Activated CD8-positive, alpha-beta memory T cell treated with anti-CD3 and anti-CD28 coated beads, Interleukin-2, amount 50 U/mL, for 1 hour (primary cell): ENCODE results near the gene PPP1R9A.

ENCODE experiments used
- DNase-seq: peaks from one replicate; pipeline ENCODE4 v3.0.0-alpha.2; 2020; ENCODE audit errors: extremely low read depth

The PPP1R9A gene

GRCh38 chr7:95262875-95263274 is 355.5 kb downstream of the PPP1R9A start:
- DNase-seq: no peak

DNA sequence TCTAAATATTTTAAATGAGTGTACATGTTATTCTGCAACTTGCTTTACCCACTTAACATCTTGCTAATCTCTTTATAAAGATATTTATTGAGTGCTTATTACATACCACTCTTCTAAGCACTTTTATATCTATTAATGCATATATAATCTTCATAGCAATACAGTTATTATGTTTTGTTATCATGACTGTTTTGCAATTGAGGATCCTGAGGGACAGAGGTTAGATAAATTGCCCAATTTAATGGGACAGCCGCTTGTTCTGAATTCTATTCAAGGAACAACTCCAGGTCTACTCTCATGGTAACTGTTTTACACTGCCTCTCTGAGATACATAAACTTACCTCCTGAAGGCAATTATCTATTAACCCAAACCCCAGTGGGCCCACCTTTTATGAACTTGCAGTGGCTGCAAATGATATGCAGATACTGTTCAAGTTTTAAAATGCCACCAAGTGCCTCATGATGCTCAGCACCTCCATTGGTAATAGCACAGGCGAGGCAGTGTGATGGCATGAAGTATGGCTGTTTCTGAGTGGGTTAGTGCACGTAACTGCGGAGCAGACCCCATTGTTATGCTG is 356.5 kb downstream of the PPP1R9A start:
- DNase-seq: no peak

DNA sequence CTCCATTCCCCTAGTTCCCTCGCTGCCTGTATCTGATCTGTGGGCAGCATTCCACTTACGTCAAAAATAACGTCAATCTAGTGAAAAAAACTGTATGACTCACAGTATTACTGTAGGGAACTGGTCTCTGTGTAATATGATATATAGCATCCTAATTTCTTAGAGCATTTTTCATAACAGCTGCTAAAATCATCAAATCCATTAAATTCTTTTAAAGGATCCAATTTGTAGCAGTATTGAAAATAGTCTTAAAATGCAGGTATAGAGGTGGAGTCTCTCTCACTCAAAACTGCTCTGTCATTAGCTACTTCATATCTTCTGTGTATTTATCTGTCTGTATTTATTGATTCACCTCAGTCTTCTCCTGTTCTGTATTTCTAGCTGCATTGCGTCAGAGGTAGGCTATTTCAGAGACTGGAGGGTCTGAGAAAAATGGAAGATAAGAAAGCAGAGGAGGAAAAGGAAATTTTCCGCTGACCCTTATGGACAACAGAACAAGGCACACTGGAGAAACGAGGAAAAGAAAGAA is 357.0 kb downstream of the PPP1R9A start:
- DNase-seq: no peak

GRCh38 chr7:95265634-95266033 is 358.2 kb downstream of the PPP1R9A start:
- DNase-seq: no peak

- no peak for DNase-seq
These were observed 360.4 kb downstream of the PPP1R9A start for GRCh38 chr7:95267754-95268153.

DNA sequence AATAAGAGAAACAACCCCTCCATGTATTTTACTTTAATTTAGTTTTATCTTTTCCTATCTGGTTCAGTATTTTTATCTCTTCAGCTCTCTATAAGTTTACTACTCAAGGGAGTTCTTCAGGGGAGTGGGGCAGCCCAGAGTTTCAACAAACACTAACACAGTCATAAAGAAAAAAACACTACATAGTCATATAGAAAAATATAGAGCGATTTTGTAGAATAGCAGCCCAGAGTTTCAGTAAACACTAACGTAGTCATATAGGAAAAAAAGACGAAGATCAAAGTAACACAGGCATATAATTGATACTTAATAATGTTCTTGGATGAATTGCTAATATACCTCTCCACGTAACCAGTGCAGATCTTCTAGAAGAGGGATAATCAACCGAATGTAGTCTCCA is 362.2 kb downstream of the PPP1R9A start:
- DNase-seq: no peak

DNA sequence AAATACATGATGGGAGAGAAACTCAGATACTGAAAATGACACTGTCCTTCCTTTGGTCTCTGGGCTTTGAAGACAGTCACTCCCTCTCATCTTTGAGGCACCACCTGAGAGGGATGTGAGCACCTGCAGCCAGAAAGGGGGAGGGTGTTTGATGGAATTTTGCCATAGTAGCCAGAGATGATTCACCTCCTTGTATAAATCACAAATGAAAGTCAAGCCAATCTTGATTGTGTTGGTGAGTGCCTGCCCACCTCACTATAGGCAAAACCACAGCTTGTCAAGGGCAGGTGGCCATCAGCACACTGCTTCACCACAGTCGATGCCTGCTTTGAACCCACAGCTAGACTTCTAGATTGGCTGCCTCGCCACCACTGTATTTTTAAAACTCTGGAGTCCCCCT is 368.7 kb downstream of the PPP1R9A start:
- no peak for DNase-seq

GRCh38 chr7:95279417-95279816 is 372.0 kb downstream of the PPP1R9A start:
- DNase-seq: no peak

DNA sequence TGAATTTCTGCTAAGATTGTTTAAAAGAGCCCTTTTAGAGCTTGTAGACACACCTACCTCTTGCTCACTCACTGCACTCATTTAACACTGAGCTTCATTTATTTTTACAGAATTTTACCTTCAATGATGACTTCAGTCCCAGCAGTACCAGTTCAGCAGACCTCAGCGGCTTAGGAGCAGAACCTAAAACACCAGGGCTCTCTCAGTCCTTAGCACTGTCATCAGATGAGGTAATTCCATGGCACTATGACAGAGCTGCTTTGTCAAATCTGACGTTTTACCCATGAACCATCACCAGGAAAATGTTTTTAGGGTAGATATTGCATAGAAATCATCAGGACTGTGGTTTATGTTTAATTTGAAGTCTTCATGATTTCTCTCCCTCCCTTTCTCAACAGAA is 378.7 kb downstream of the PPP1R9A start:
- DNase-seq: no peak

- no peak for DNase-seq
These were observed 382.9 kb downstream of the PPP1R9A start for GRCh38 chr7:95290166-95290830.

DNA sequence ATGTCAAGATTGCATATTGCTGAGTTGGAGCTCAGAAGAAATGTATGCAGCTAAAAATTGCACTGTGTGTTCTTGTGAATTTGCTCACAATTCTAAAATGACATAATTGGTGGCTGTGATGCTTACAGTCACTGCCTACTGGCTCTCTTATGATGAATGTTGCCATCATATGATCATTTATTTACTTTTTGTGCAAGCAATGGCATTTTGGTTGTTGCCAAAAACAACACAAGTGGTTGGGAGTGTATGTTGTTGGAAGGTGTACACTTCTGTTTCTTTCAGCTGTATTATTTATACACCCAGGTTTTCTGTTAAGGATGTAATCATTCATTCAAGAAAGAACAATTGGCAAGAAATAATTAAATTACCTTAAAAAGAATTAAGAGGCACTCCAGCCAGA is 388.0 kb downstream of the PPP1R9A start:
- no peak for DNase-seq

- DNase-seq: no peak
These were observed 389.1 kb downstream of the PPP1R9A start for GRCh38 chr7:95296456-95296855.

GRCh38 chr7:95297041-95297440 is 389.6 kb downstream of the PPP1R9A start:
- DNase-seq: no peak

- no peak for DNase-seq
These were observed 390.7 kb downstream of the PPP1R9A start for GRCh38 chr7:95298091-95298490.

DNA sequence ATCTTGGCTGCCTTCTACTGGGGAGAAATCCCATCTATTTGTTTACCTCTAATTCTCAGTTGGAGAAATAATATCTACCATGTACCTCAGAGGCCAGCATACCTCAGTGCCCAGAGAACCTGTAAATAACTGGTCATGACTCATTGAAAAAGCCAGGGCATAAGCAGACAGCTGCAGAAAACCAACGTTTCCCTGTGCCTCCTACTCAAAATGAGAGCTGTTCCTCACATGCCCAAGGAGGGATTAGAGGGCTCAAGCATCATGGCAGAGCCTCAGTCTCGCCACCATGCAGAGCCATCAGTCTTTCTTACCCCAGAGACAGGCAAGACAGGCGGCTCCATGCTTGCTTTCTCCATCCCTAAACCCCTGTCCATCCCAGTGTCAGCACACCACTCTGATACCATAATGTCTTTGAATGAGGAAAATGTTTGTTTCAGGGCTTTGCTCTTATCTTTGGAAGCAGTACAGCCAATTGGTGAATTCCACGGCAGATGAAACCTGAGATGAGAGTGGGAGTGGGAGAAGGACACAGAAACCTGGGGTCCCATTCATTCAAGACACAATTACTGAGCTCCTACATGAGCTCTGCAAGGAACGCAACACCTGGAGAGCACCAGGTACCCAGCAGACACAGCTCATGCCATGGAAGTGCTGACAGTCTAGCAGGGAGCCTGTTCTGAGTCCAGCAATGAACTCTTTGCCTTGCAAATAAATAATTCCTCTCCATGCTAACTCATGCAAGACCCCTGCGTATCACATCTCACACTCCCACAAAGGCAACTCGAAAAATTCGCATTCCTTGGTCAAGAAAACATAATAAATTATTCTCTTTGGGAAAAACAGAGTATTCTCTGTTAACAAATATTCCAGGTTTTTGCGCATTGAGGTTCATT is 395.9 kb downstream of the PPP1R9A start:
- DNase-seq: no peak

- no peak for DNase-seq
These were observed 397.6 kb downstream of the PPP1R9A start for GRCh38 chr7:95304990-95305389.

- DNase-seq: no peak
These were observed 402.6 kb downstream of the PPP1R9A start for GRCh38 chr7:95309951-95310350.

DNA sequence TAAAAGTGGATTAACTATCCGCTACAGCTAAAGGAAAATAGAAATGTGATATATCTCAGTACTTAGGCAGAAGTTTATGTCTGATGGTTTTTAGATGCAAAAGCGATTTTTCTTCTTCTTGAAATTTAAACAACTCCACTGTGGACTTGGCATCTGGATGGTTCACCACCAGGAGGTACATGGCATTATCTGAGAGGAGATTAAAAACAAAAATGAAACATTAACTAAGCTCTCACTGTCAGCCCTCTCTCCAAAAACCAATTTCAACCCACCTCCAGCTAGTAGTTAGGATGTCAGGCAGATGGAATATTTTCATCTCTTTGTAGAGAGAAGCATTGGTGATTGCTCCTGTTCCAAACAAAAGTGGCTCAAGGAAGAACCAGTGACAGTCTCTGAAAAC is 404.0 kb downstream of the PPP1R9A start:
- no peak for DNase-seq

DNA sequence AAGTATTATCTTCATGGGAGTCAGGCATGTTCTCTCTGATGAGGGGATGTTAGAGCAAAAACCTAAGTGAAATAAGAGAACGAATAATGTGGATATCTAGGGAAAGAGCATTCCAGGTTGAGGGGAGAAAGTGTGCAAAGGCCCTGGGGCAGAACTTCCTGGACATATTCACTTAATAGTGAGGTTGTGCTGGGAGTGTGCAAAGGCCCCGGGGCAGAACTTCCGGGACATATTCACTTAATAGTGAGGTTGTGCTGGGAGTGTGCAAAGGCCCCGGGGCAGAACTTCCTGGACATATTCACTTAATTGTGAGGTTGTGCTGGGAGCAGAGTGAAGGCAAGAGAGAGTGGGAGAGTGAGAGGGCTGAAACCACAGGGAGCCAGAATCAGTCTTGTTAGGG is 405.2 kb downstream of the PPP1R9A start:
- no peak for DNase-seq

DNA sequence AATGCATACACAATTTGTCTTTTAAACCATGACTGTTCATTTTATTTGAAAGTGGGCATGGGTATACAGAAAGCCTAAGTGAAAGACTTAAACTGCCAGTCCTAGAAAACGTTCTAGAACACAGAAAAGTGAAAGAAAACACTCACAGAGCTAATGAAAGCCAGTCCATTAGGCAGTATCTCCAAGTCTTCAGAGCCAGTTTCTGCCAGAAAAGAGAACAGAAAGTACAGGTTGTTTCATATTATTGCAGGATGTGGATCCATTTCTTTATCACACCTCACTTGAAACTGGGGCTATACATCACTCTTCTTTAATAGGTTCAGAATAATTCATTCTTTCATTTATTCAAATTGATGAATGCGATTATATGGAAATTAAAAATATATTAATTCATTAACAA is 409.2 kb downstream of the PPP1R9A start:
- no peak for DNase-seq

DNA sequence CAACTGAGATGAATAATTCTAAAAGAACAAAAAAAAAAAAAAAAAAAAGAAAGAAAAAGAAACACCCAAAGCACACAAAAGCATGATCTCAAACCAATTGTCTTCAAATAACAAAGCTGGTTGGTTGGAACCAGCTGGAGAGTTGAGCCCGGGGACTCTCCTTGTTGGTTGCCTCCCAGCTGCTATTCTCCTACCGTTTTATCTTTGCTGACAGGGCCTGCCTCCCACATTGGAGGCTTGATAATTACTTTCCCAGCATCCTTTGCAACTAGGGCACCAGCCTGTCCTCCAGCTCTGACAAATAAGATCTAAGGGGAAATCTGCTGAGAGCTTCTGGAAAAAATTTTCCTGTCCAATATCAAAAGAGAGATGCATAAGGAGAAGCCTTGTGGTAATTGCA is 410.2 kb downstream of the PPP1R9A start:
- DNase-seq: no peak

- no peak for DNase-seq
These were observed 410.6 kb downstream of the PPP1R9A start for GRCh38 chr7:95317966-95318365.
